Activated gamma-delta T cell (primary cell): ENCODE data around the gene IGSF23.
"Not testable (repeated sequence)": the region's sequence is repeated elsewhere in the genome, so short reads cannot be mapped to it uniquely, and the experiment has no call there.

ENCODE experiments used
- DNase-seq: peaks from one replicate; lab custom pipeline; 2025; lab: John Stamatoyannopoulos, UW

IGSF23 gene

DNA sequence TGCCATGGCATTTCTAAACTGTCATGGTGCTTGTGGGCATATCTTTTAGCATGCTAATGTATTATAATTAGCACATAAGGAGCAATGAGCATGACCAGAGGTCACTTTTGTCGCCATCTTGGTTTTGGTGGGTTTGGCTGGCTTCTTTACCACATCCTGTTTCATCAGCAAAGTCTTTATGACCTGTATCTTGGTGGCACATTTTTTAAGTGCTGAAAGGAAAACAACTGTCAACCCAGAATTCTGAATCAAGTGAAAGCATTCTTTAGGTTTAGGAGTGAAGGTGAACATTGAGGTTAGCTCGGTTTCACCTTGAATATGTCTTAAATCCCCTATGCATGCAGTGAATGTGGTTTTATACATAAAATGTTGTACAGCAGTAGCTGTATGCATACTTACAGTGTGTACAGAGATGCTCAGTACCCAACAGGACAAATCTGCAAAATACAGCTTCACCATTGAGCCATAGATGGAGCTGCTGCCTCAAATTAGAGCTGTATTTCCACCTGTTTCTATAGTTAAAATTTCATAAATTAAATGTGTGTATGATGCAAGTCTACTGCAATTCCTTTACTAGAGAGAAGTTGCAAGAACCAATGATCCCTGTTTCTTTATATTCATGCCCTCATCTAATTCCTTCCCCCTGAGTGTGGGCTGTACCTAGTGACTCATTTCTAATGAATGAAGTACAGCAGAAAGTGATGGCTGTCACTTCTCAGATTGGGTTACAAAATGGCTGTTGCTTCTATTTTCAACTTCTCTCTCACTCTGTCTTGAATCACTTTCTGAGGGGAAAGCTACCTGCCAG lies 25.2 kb upstream of the IGSF23 start:
- no peak for DNase-seq

DNA sequence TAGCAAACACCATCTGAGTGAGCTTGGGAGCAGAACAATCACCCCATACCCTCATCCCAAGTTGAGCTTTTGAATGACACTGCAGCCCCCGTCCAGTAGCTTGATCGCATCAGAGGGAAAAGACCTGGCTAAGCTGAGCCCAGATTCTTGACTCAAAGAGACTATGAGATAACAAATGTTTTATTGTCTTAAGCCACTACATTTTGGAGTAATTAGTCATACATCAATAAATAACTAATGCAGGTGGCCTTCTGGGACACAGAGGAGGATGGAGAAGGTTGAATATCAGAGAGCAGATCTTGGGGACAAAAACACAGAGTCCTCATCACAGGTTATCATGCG lies 24.6 kb upstream of the IGSF23 start:
- no peak for DNase-seq

DNA sequence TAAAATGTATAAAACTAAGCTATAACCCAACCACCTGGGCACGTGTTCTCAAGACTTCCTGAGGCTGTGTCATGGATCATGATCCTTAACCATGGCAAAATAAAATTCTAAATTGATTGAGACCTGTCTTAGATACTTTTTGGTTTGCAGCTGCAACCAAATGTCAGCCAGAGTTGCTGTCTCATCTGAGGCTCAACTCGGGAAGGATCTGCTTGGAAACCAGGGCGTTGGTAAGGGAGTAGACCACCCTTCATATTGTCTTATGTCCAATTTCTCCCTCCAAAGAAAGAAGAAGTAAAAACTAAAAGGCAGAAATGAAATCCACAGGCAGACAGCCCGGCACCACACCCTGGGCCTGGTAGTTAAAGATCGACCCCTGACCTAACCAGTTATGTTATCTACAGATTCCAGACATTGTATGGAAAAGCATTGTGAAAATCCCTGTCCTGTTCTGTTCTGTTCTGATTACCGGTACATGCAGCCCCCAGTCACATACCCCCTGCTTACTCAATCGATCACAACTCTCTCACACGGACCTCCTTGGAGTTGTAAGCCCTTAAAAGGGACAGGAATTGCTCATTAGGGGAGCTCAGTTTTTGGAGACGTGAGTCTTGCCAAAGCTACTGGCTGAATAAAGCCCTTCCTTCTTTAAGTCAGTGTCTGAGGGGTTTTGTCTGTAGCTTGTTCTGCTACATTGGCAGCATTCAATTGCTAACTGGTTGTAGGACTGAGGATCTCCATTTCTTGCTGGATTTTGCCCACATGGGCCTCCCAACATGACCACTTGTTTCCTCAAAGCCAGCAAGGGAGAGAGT lies 22.9 kb upstream of the IGSF23 start:
- DNase-seq = no peak

DNA sequence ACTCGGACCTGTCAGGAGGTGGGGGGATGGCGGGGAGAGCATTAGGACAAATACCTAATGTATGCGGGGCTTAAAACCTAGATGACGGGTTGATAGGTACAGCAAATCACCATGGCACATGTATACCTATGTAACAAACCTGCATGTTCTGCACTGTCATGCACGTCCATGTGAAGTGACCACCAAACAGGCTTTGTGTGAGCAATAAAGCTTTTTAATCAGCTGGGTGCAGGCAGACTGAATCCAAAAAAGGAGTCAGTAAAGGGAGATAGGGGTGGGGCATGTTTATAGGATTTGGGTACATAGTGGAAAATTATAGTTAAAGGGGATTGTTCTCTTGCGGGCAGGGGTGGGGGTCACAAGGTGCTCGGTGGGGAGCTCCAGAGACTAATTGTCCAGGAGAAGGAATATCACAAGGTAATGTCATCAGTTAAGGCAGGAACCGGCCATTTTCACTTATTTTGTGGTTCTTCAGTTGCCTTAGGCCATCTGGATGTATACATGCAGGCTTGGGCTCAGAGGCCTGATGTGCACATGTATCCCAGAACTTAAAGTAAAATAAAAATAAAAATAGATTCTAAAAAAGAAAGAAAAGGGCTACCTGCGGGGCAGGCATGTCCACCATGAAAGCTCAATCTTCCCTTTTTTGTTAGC lies 21.9 kb upstream of the IGSF23 start:
- not testable (repeated sequence) for DNase-seq

DNA sequence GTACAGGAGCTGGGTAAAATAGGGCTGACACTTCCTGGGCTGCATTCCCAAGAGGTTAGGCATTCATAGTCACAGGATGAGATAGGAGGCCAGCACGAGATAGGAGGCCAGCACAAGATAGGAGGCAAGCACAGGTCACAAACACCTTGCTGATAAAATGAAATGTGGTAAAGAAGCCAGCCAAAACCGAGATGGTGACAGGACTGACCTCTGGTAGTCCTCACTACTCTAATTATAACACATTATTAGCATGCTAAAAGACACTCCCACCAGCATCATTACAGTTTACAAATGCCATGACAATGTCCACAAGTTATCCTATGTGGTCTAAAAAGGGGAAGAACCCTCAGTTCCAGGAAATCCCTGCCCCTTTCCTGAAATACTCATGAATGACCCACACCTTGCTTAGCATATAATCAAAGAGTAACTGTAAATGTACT lies 20.9 kb upstream of the IGSF23 start:
- no peak for DNase-seq

DNA sequence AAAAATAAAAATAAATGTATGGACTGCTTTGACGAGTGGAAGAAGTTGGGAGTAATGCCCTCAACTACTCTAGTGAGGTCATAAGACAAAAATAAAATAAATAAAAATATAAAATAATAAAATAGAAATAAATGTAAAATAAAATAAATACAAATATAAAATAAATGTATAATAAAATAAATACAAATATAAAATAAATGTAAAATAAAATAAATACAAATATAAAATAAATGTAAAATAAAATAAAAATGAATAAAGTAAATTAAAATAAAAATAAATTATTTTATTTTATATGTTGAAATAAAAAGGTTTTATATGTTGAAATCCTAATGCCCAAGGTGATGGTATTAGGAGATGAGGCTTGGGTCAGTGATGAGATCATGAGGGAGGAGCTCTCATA lies 20.1 kb upstream of the IGSF23 start:
- no peak for DNase-seq

DNA sequence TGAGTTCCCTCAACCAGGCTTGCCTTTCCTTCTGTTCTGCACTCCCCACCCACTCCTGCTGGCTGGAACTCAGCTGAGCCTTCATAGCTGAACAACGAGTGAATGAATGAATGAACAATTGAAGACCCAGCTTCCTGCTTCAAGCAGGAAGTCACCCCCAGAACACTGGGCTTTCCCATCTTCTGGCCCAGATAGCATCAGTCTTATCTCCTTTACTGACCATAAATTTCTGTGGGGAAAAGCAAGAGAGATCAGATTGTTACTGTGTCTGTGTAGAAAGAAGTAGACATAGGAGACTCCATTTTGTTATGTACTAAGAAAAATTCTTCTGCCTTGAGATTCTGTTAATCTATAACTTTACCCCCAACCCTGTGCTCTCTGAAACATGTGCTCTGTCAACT lies 19.5 kb upstream of the IGSF23 start:
- DNase-seq = not testable (repeated sequence)

DNA sequence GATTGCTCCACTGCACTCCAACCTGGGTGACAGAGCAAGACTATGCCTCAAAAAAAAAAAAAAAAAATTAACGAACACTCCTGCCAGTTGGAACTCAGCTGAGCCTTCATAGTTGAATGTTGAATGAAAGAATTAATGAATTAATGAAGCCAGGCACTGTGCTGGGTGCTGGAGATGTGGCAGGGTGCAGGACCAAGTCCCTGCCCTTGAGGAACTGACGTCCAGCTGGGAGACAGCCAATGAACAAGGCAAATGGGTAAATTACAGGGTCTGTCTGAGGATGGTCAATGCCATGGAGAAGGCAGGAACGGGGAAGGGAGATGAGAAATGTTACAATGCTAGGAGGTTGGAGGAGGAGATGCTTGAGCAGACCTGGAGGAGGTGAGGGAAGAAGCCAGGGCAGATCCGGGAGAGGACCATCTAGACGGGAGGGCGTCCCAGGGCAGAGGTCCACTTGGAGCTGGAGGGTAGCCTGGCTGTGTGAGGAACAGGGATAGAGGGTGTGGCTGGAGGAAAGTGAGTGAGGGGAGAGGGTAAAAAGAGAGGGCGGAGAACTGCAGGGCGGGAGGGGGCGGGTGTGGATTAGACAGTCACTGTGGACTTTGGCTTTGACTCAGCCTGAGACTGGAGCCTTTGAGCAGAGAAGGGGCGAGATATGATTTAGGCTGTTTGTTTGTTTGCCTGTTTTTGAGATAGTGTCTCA lies 16.8 kb upstream of the IGSF23 start:
- no peak for DNase-seq

DNA sequence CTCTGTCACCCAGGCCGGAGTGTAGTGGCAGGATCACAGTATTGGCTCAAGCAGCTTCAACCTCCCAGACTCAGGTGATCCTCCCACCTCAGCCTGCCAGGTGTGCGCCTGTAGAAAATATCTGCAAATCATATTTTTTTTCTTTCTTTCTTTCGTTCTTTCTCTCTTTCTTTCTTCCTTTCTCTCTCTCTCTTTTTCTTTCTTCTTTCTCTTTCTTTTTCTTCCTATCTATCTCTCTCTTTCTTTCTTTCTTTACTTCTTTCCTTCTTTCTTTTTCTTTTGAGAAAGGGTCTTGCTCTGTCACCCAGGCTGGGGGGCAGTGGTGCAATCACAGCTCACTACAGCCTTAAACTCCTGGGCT lies 16.3 kb upstream of the IGSF23 start:
- DNase-seq = no peak

DNA sequence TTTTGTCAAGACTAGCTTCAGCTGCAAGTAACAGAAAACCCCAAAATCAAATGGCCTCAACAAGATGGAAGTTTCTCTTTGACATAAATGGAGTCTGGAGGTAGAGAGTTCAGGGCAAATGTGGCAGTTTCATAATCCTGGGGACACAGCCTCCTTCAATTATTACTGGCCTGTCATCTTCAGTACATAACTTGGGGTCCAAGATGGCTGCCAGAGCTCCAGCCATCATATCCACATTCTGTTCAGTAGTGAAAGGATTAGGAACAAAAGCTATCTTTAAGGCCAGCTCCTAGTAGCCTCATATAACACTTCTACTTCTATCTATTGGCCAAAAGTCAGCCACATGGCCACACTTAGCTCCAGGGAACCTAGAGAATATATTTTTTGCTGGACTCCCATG lies 15.0 kb upstream of the IGSF23 start:
- no peak for DNase-seq

DNA sequence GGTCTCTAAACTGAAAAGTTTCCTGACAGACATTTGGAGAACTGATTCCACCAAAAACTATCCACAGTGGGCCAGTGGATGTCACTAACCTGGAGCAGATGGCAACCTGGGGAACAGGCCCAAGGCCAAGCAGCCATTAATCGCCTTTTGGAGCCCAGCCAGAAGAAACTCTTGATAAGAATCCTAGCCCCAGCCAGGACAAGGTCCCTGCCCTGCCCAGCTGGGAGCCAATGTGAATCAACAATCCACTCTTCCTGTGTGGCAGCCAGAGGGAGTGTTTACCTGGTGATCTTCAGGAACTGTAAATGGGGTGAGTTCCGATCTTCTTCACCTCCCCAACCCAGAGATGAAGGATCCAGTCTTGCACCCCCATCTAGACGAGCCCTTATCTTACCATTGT lies 14.5 kb upstream of the IGSF23 start:
- no peak for DNase-seq

DNA sequence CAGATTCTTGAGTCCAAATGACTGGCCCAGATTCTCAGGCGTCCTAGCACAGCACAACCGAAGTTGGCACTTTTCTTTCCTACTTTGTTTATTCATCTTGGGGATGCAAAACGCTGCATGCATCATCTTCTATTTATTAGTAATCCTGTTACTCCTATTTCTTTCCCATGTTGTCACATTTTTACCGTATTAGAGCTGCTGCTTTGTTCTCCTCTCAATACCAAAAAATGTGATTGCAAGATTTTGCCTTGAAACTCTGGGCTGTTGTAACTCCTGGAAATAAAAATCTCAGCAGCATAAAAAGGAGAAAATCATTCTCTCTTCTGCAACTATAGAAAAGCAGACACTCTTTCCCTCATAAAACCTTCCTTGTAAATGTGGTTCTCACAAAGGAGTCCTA lies 12.9 kb upstream of the IGSF23 start:
- no peak for DNase-seq

DNA sequence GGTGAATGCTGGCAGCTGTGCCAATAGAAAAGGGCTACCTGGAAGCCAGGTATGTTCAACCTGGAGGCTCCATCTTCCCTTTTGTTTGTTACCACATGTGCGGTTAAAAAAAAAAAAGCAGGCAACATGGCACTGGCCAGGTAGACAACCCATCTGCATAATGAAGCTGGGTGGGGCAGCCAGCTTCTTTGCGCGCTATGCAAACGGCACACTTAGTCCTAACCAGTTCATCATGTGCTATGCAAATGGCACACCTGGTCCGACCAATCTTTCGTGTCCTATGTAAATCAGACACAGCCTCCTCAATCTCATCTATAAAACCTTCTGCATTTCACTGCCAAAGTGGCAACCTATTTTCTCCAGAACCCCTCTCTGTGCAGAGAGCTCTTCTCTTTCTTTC lies 11.3 kb upstream of the IGSF23 start:
- DNase-seq = no peak

DNA sequence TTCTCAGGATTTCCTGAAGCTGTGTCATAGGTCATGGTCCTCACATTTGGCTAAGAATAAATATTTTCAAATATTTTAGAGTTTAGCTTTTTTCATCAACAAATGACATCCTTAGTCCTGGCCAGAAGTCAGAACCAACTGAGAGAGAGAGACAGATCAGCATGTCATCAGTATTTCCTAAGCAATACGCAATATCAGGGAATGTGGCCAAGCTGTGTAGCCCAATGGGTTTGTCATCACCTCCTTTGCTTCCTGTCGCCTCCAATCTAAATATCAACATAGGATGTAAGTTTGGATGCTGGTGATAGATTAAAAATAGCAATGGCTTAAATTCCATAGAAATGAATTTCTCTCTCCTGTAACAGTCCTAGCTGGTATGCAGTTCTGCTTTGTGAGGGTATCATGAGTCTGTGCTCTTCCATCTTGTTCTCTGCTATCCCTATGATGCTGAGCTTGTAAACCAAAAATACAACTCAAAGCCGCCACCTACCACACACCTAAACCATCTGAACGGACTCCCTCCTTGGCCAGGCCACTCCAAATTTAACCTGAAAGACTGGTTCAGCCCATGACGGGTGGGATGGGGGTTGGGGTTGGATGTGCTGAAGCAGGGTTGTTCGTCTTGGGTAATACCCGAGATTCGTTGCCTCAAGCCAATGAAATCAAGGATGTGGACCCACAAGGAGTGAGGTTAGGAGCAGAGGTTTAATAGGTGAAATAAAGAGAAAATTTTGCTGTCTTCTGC lies 10.0 kb upstream of the IGSF23 start:
- no peak for DNase-seq

DNA sequence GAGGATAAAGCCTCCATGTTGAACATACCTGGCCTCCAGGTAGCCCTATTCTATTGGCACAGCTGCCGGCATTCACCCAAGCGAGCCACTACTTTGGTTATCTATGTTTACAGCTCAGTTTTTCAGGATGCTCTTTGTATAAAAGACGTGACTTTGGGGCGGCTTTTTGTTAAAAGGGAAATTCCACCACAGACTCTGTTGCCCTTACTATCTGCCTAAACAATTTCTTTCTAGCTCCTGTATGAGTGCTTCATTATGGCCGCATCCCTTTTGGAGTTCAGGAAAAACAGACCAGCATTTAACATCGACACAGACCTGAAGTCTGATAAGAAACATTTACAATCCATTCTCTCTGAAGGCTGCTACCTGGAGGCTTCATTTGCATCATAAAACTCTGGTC lies 9.1 kb upstream of the IGSF23 start:
- no peak for DNase-seq

DNA sequence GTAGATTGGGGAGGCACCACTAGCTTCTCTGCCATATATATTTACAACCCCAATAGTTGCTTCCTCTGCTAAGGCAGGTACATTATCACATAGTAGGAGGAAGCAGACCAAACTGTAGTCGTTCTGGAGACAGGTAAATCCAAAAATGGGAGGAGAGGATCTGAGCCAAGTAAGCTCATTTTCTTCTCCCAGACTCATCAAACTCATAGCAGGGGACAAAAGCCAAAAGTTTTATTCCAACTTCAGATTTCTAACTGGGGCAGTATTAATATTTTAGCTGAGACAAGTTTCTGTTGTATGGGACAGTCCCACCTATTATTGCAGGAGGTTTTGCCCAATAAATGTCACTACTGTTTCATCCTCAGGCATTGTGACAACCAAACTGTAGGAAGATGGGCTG lies 7.8 kb upstream of the IGSF23 start:
- DNase-seq = no peak

DNA sequence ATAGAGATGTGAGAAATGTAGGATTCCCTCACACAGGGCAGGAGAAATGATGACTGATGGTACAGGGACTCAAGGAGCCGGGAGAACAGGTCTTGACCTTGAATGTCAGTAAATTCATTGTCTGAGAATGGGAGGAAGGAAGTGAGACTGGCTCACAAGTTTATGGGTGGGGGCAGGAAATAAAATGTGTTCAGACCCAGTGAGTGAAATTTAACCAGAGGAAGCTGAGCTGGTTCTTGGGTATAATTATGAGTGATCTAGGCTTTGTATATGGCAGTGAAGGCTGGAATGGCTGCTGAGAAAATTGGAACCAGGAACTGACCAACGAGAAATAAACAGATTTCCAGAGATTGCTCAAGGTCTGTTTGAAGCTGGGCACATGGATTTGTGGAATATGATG lies 6.3 kb upstream of the IGSF23 start:
- DNase-seq = no peak

DNA sequence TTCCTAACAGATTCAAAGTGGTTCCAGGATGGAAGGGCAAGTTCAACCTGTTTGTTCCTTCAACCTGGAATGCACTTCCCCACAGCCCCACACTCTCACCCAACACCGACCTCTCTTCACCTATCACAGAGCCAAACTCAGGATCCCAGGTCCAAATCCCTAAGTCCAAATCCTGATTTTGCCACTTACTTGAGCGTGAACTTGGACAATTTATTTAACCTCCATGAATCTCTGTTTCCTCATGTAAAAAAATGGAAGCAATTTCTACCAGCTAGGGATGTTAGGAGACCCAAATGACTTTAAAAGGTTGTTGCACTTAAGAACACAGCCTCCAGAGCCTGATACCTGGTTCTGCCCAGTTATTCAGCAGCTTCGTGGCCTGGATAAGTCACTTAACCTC lies 5.4 kb upstream of the IGSF23 start:
- DNase-seq = no peak

DNA sequence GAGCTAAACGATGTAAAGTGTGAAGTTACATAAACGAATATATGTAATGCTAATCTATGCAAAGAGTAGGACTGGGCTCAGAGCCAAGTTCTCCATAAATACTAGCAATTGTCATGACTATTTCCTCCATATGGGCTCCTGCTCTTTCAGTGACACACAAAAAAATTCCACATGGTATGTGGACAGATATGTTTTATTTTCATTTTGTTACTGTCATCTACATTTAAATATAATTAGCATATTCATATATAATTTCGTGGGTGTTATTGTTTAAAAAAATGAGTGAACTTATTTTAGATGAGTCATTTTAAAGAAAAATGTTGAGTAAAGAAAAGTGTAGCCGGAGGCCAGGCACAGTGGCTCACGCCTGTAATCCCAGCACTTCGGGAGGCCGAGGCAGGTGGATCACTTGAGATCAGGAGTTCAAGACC lies 5.0 kb upstream of the IGSF23 start:
- no peak for DNase-seq

DNA sequence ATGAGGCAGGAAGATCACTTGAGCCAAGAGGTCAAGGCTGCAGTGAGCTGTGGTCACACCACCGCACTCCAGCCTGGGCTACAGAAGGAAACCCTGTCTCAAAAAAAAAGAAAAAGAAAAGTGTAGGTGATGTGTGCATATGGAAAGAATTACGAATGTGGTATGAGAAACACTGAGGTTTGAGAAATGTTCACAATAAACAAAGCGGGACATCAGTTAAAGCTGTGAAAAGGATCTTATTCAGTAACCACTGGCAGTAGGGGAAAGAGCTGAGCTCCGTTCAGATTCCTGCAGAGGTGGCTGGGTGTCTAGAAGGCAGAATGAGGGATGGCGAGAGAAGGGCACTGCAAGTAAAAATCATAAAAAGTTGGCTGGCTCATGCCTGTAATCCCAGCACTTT lies 4.1 kb upstream of the IGSF23 start:
- DNase-seq = no peak

DNA sequence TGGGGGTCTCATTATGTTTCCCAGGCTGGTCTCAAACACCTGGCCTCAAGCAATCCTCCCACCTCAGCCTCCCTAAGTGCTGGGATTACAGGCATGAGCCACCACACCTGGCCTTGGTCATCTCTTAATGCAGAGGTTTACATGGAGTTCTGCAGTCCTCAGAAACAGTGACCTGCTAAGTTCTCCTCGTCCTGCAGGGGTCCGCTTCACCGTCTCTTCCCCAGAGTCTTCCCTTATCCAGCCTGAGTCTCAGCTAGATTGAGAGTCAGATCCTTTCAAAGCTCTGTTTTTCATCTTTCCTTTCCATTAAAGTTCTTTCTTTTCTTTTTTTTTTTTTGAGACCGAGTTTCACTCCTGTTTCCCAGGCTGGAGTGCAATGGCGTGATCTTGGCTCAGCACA lies 2.9 kb upstream of the IGSF23 start:
- DNase-seq = not testable (repeated sequence)
